Stimulated activated CD8-positive, alpha-beta memory T cell treated with anti-CD3 and anti-CD28 coated beads, Interleukin-12 subunit alpha, Interleukin-12 subunit beta, amount 100 ng/mL, for 24 hours (primary cell): ENCODE data around the gene ADARB1.

Experiments
- DNase-seq: peaks from one replicate; pipeline ENCODE4 v3.0.0-alpha.2; 2020; ENCODE audit errors: extremely low read depth

Gene ADARB1

DNA sequence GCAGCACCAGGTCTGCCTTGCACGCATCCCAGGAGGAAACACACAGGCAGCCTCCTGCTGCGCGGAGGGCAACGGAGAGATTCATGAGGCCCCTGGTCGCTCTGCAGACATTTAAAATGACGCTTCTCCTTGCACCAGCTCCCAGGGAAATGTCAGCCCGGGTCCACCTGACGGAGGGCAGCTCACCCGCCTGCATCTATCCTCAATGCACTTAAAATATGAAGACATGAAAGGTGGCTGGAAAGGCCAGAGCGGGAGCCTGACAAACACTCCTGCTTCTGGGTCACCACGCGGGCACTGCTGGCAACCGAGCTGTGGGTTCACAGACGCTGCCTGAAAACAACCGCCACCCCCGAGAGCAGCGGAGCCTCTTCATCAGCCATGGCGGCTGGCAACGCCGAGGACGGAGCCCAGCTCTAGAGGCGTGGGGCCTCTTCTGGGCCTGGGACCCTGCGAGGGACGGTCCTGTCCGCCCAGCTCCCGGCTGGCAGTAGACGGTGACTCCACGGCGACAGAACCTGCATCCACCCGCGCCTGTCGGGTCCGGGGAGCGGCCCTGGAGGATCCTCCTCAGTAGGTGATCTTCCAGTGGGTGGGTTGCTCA is 190.6 kb downstream of the ADARB1 start:
- no peak for DNase-seq

DNA sequence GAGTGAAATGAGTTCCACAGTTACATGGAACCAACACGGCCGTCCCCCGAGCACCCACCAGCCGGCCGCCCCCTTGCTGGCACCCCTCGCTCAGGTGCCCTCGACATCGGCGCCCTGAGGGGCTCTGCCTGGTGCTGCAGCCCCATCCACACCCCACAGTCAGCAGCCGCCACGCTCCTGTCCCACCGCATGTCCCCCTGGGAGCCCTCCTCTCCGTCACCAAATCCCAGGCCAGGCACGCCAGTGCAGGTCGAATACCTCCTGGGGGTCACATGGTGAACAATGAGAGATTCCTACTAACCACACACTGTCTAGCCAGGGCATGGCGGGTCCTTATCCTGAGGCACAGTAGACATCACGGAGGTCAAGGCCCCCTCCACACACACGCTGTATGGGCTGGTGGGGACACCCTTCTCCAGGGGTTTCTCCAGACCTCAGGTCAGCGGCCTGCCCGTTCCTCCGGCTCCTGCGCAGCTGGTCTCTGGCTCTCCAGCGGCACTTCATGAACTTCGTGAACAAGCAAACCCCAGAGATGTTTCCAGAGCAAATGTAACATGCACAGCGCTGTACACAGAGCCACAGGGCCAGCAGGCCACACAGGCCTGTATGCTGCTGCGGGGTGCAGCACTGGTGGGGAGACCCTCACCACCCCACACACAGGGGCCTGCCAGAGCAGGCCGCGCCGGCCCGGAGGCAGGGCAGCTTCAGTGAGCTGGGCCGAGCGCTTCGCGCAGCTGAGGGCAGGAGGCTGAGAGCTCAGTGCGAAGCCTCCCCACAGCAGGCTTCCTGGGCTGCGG is 191.5 kb downstream of the ADARB1 start:
- no peak for DNase-seq

DNA sequence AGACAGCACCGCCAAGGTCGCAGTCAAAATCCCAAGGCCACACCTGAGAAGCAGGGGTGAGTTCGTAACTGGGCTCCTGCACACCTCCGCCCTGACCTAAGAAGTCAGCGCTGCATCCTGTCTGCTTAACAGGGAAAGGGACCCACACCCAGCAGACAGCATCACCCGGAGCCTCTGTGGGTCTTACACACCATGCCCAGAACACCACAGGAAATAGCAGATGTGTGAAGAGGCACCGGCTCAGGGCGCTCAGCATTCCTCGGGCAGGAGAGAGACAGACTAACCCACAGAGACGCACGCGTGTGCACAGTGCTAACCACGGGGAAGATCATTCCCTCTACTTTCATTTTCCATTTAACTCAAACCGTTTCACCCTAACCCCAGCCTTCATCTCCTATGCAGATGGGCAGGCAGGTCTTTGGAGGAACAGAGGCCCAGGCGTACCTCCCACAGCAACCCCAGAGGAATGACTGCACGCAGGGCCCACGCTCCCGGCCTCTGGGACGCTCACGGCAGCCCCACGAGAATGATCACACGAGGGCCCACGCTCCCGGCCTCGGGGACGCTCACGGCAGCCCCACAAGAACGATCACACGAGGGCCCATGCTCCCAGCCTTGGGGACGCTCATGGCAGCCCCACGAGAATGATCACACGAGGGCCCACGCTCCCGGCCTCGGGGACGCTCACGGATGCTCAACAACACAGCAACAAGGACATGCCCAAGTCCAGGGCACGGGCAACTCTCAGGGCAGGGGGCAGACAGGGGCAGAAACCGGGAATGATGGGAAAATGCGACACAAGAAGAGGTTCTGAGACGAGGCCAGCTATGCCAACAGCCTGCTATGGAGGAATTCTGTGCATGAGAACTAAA is 192.4 kb downstream of the ADARB1 start:
- DNase-seq, result no peak

DNA sequence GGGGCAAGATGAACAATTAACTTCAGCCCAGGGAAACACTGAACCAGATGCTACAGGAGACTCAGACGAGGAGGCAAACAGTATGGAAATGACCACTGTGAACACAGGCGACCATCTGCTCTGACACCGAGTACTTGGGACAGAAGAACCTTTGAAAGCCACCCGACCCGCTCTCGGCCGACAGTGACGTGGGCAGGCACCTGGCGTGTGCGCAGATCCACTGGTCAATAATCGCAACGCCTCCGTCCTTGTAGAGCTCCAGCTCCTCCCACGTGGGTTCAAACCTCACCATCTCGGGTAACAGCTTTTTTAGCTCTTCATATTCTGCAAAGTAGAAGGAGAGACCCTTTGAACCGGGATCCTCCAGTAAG is 193.0 kb downstream of the ADARB1 start:
- no peak for DNase-seq

DNA sequence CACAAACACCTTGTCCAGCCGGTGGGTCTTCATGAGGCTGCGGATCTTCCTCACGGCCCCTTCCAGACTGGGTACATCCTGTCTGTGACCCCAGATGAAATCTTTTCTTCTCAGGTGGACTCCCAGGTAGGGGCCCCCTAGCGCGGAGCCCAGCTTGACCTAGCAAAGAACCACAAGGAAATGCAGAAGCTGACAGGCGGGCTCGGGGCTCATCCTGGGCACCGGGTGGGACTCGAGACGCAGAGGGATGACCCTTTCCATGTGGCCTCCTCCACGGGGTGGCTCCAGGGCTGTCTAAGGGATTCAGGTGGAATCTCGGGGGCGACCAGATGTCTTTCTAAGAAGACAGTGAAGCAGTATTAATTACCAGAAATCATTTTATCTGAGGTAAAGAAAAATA is 195.5 kb downstream of the ADARB1 start:
- no peak for DNase-seq

DNA sequence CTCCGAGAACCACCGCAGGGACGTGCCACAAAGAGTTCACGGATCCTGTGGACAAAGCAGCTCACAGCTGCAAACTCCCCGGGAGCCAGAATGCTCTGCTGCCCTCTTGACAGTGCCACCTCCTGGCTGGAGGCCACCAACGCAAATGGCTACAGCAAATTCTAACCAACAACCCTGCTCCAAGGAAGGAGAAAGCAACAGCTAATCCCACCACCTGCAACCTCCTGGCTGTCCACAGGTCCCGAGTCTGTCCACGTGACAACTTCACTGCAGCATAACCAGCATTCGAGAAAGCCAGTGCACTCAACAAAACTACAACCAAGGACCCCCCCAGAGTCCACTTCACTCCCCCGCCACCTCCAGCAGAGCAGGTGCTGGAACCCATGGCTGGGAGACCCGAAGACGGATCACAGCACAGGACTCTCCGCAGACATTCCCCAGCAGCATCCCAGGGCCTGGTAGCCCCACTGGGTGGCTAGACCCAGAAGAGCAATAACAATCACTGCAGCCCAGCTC is 196.0 kb downstream of the ADARB1 start:
- DNase-seq, result no peak
